Activated T-cell treated with anti-CD3 and anti-CD28 coated beads, Interleukin-2, amount 50 U/mL, for 4 hours (primary cell): ENCODE results near the gene CD177. TPM values are rescaled to one million over a fixed set of nuclear protein-coding genes. Genes with fewer than 3 reads are reported as not detected.
"Not testable (repeated sequence)": the region's sequence is repeated elsewhere in the genome, so short reads cannot be mapped to it uniquely, and the experiment has no call there.

Experiments used
- ATAC-seq, 2 donors: fragments of 200-7000 bp; cut with Tn5 transposase; one replicate each; pipeline ENCODE4 v1.10.0; 2021
- DNase-seq: peaks from one replicate; pipeline ENCODE4 v3.0.0-alpha.2; 2020
- H3K27me3 Mint-ChIP-seq: one replicate; pipeline ENCODE4 v1.8.0; 2021; ENCODE audit warnings: low read depth, mixed read lengths
- H3K36me3 Mint-ChIP-seq: one replicate; pipeline ENCODE4 v1.8.0; 2022; ENCODE audit warnings: mixed read lengths; ENCODE audit not compliant: insufficient read depth
- H3K4me1 Mint-ChIP-seq: one replicate; pipeline ENCODE4 v1.8.0; 2021; ENCODE audit warnings: low read depth, mixed read lengths
- H3K4me3 Mint-ChIP-seq: one replicate; pipeline ENCODE4 v1.8.0; 2021; ENCODE audit warnings: mild to moderate bottlenecking, moderate library complexity, mixed read lengths
- H3K9me3 Mint-ChIP-seq: one replicate; pipeline ENCODE4 v1.8.0; 2021; ENCODE audit warnings: mixed read lengths
- total RNA-seq, 3 donors: library from RNA; stranded (reverse); gene quantifications; one replicate each; pipeline ENCODE4 v1.2.1, GENCODE V29; 2021

CD177 gene
- total RNA-seq, 3 donors from 2014 or later, result not detected

DNA sequence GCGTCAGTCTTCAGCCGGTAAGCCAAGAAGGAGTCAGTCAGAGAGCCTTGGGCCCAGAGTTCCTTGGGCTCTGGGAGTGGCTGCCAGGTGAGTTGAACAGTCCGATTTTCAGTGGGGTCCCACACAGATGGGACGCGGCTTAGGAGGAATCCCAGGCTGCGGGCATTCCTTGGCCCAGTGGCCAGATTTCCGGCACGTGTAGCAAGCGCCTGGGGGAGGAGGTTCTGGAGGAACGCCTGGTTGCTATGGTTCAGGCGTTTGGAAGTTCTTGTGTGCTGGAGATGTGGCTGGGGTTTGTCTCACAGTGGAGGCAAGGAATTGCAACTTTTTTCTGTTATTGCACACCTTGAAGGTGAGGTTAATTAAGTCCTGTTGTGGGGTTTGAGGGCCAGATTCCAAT, 26.7 kb upstream of the CD177 start:
- not testable (repeated sequence) for H3K36me3 Mint-ChIP-seq, H3K4me1 Mint-ChIP-seq, ATAC-seq, H3K27me3 Mint-ChIP-seq, H3K9me3 Mint-ChIP-seq, H3K4me3 Mint-ChIP-seq, DNase-seq

DNA sequence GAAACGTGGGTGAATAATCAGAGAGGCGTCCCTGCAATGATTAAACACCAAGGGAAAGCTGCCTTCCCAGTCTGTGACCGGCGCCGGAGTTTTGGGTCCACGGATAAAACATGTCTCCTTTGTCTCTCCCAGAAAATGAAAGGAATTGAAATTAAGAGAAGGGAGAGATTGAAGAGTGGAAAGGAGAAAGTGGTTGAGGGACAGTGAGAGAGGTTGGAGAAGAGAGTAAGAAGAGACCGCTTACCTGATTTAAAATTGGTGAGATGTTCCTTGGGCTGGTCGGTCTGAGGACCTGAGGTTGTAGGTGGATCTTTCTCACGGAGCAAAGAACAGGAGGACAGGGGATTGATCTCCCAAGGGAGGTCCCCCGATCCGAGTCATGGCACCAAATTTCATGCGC, 24.9 kb upstream of the CD177 start:
- H3K36me3 Mint-ChIP-seq, H3K27me3 Mint-ChIP-seq, DNase-seq, H3K4me3 Mint-ChIP-seq, H3K9me3 Mint-ChIP-seq, ATAC-seq, H3K4me1 Mint-ChIP-seq: not testable (repeated sequence)

DNA sequence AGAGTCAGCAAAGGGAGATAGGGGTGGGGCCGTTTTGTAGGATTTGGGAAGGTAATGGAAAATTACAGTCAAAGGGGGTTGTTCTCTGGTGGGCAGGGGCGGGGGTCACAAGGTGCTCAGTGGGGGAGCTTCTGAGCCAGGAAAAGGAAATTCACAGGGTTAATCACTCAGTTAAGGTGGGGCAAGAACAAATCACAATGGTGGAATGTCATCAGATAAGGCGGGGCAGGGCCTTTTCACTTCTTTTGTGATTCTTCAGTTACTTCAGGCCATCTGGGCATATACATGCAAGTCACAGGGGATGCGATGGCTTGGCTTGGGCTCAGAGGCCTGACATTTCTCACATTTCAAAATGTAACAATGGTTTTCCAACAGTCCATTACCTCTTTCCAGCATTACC, 24.4 kb upstream of the CD177 start:
- not testable (repeated sequence) for H3K36me3 Mint-ChIP-seq, H3K4me1 Mint-ChIP-seq, H3K27me3 Mint-ChIP-seq, H3K9me3 Mint-ChIP-seq, H3K4me3 Mint-ChIP-seq, ATAC-seq, DNase-seq

DNA sequence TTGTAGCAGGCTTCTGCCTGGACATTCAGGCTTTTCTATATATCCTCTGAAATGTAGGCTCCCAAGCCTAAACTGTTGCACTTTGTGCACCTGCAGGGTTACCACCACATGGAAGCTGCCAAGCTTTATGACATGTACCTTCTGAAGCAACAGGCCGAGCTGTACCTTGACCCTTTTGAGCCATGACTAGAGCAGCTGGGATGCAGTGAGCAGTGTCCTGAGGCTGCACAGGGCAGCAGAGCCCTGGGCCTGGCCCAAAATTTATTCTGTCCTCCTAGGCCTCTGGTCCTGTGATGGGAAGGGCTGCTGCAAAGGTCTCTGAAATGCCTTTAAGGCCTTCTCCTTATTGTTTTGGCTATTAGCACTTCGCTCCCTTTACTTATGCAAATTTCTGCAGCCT, 23.5 kb upstream of the CD177 start:
- ATAC-seq (no peak), DNase-seq (no peak)
- Mint-ChIP-seq H3K27me3 (peaks cover 3% of the 10 kb centered on the region), H3K4me1 (no peaks in the 10 kb centered on the region), H3K9me3 (no peaks in the 10 kb centered on the region), H3K4me3 (no peak overlapping the region), H3K36me3 (no peaks in the 10 kb centered on the region)

DNA sequence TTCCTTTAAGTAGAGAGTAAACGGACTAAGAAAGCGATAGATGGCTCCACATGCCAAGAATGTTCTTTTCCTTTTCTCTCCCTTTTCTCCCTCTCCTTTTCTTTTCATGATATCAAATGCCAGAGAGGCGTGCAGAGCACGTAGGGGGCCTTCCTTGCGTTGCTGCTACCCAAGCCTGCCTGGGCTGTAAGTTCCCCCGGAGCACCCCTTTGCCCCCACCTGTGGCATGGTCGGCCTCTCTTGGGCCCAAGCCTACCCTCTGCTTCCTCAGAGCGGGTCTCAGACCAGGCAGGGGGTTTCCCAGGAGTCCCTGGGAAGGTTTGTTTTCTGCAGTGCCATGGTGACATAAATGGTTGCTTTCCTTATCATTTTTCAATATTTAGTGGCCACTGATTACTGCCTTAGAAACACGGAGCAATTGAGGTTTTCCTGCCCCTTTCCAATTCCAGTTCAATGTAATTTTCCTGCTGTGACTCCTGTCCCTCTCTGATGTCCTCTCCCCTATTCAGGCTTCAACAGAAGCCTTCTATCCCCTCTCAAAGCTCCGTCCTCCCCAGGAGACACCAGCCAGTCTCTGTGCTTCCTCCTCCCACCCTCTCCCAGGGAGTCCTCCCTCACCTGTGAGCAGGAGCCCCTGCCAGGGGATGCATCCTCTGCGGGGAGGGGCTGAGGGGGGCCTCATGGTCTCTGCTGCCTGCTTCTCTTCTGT, 22.6 kb upstream of the CD177 start:
- no peak for ATAC-seq
- Mint-ChIP-seq H3K36me3 (no peaks in the 10 kb centered on the region), H3K4me1 (no peaks in the 10 kb centered on the region), H3K9me3 (no peaks in the 10 kb centered on the region), H3K4me3 (no peak overlapping the region), H3K27me3 (peaks cover 3% of the 10 kb centered on the region)
- no peak for DNase-seq

DNA sequence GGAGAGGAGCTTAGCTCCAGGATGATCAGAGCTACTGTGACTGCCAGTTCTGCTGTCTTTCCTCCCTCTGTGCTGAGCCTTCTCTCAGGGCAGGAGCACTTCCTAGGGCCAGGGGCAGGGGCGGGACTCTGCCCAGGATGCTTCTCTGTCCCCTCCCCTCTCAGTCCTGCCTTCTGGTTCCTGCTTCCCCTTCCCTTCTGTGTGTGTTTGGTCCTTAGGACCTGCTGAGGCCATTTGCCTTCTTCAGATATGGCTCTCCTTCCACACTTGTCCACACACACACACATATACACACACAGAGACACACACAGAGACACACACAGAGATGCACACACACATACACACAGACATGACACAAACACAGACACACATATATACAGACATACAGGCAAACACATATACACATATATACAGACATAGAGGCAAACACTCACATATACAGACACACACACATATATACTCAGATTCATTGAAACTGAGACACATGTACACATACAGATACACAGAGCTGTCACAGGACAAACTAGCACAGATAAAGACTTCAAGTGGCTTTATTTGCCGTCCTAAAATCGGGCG, 22.0 kb upstream of the CD177 start:
- Mint-ChIP-seq H3K4me1 (no peaks in the 10 kb centered on the region), H3K9me3 (no peaks in the 10 kb centered on the region), H3K36me3 (no peaks in the 10 kb centered on the region), H3K27me3 (peaks cover 3% of the 10 kb centered on the region), H3K4me3 (no peak overlapping the region)
- DNase-seq, result no peak
- ATAC-seq, result no peak

DNA sequence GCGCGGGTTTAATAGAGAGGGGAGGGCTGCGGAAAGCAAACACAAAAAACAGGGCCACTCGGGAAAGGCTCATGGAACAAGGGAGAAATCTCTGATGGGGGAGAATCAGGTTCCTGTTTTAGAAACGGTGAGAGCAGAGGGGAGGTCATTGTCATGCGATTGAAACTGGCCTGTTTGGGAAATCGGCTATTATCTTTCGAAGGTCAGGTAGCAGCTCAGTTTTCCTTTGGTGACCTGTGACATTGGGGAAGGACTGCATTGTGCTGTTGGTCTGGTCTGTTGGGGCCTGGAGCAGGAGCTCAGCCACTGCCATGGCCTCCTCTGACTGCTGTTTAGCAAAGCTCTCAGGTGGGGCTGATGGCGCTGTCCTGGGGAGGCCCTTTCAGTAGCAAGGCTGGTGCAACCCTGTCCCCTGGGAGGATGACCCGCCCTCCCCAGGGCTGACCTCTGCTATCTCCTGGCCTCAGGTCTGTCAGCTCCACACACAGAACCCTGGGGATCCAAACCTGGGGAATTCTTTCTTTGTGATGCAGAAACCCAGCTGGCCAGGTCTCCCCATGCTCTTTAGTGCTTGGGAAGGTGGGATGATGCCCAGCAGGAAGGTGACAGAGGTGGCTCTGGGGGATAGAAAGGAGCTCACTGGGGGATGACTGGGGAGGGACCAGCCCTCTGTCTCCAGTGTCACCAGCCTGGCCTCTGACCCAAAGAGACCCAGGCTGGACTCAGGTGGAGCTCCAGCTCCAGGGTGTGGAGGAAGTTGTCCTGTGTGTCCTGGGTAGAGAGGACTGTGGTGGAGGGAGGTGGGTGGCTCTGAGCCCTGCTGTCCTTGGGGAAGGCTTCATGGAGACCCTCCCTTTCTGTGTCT, 21.2 kb upstream of the CD177 start:
- no peaks in the 10 kb centered on the region for H3K4me1 Mint-ChIP-seq
- H3K27me3 Mint-ChIP-seq, result peaks cover 3% of the 10 kb centered on the region
- no peak for DNase-seq
- no peak for ATAC-seq
- no peak overlapping the region for H3K4me3 Mint-ChIP-seq
- H3K36me3 Mint-ChIP-seq, result no peaks in the 10 kb centered on the region
- H3K9me3 Mint-ChIP-seq, result no peaks in the 10 kb centered on the region

DNA sequence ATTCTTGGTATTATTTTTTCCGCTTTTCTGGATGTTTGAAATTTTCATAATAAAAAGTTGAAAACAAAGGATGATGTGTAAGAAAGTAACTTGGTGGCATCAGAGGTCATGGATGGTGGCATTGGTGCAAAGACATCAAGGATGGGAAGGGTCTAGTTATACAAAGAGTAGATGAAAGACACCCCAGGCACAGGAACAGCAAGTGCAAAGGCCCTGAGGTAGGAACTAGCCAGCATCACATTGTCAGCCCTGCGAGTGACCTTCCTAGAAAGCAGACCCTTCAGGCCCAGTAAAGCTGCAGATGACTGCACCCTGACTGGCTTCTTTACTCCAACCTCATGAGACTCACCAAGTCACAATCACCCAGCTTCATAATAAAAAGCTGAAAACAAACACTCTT, 17.0 kb upstream of the CD177 start:
- not testable (repeated sequence) for H3K9me3 Mint-ChIP-seq, H3K4me3 Mint-ChIP-seq, DNase-seq, H3K4me1 Mint-ChIP-seq, H3K36me3 Mint-ChIP-seq, ATAC-seq
- H3K27me3 Mint-ChIP-seq, result peaks cover 20% of the 10 kb centered on the region

DNA sequence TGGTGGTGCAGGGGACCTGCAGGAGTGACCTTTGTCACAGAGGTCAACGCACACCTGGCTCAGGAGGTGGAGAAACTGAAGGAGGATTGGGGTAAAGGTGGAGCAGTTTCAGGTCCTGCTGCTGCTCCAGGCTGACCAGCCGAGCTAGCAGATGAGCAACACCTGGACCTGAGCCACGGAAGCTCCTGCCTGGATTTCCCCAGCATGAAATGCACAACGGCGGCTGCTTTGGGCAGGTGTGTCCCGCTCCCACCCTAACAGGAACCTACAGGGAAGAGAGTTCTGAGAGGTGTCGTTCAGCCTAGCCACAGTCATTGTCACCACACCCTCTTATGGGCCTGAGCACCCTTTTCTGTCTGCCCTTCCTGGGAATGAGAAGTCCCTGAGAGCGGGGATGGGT, 15.7 kb upstream of the CD177 start:
- no peaks in the 10 kb centered on the region for H3K36me3 Mint-ChIP-seq
- no peak overlapping the region for H3K4me3 Mint-ChIP-seq
- H3K9me3 Mint-ChIP-seq, result no peaks in the 10 kb centered on the region
- DNase-seq, result no peak
- peaks cover 28% of the 10 kb centered on the region for H3K27me3 Mint-ChIP-seq
- no peaks in the 10 kb centered on the region for H3K4me1 Mint-ChIP-seq
- no peak for ATAC-seq

DNA sequence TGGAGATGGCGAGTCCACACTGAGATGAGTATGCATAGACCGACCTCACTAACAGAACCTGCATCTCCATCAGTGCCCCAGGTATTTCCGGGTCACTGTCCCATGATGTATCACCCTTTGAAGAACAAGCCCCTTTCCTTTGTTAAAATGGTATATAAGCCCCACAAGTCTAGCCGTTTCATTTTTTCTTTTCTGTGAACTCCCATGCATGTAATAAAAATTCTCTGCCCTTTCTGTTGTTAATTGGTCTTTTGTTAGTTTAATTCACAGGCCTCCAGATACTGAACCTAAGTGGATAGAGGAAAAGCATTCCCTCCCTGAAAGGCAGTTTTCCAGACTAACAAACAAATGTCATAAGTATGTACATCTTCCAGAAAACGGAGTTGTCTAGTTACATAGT, 15.0 kb upstream of the CD177 start:
- no peaks in the 10 kb centered on the region for H3K4me1 Mint-ChIP-seq
- DNase-seq (no peak), ATAC-seq (no peak)
- H3K36me3 Mint-ChIP-seq, result no peaks in the 10 kb centered on the region
- H3K27me3 Mint-ChIP-seq, result peaks cover 33% of the 10 kb centered on the region
- H3K9me3 Mint-ChIP-seq, result no peaks in the 10 kb centered on the region
- no peak overlapping the region for H3K4me3 Mint-ChIP-seq

DNA sequence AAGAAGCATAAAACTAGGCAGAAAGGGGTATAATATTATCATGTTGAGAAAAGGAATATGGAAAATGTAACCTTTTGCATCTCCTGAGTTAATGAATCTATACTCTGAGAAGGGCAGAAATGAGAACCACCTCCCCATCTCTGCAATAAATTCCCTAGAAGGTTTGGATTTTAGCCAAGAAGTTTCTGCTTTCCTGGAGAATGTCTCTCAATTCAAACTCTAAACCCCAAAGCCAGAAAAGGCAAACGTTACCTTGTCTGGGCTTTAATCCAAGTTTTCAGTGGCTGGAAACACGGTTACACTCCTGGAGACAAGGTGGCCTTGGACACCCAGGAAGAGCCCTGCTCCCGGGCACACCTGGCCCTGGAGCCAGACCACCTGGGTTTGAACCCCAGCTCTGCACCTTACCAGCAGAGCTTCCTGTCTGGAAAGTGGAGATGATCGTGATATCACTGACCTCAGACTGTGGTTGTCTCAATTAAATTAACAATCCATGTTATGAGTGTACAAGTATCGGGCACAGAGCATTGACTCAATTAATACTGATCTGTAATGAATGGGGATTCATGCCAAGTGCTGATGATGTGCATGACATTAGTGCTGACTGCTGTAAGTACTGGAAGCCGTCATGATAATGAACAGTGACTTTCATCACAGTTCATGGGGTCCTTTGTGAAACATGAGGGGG, 14.1 kb upstream of the CD177 start:
- H3K4me3 Mint-ChIP-seq, H3K4me1 Mint-ChIP-seq, ATAC-seq, DNase-seq, H3K36me3 Mint-ChIP-seq, H3K9me3 Mint-ChIP-seq: not testable (repeated sequence)
- H3K27me3 Mint-ChIP-seq, result peaks cover 34% of the 10 kb centered on the region

DNA sequence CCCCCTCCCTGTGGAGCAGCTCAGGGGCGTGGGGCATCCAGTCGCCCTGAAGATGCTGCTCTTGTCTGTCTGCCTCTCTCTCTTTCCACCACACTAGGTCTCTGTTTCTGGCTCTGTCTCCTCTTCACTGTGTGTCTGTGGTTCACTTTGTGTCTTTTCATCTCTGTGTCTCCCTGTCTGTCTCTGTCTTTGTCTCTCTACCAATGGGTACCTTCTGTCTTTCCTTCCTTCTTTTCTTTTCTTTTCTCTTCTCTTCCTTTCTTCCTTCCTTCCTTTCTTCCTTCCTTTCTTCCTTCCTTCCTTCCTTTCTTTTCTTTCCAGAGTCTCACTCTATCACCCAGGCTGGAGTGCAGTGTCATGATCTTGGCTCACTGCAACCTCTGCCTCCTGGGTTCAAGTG, 13.4 kb upstream of the CD177 start:
- not testable (repeated sequence) for DNase-seq, ATAC-seq, H3K36me3 Mint-ChIP-seq, H3K4me3 Mint-ChIP-seq, H3K4me1 Mint-ChIP-seq, H3K9me3 Mint-ChIP-seq
- H3K27me3 Mint-ChIP-seq, result peaks cover 34% of the 10 kb centered on the region

DNA sequence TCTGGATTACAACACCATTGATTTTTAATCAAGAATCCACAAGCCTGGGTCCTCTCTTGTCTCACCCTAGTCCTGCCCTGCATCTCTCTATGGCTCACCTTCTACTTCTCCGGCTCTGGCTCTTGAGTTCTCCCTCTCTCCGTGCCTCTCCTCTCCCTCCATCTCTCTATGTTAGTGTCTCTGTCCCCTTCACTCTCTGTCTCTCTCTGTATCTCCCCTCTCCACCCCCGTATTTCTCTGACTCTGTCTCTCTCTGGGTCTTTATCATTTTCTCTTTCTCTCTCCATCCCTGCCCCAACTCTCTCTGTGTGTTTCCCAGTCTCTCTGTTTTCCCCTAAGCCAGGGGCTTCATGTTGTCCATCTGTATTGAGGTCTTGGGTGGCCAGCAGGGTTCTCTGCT, 12.4 kb upstream of the CD177 start:
- H3K4me1 Mint-ChIP-seq, H3K4me3 Mint-ChIP-seq, H3K9me3 Mint-ChIP-seq, ATAC-seq, H3K36me3 Mint-ChIP-seq, DNase-seq: not testable (repeated sequence)
- peaks cover 34% of the 10 kb centered on the region for H3K27me3 Mint-ChIP-seq

DNA sequence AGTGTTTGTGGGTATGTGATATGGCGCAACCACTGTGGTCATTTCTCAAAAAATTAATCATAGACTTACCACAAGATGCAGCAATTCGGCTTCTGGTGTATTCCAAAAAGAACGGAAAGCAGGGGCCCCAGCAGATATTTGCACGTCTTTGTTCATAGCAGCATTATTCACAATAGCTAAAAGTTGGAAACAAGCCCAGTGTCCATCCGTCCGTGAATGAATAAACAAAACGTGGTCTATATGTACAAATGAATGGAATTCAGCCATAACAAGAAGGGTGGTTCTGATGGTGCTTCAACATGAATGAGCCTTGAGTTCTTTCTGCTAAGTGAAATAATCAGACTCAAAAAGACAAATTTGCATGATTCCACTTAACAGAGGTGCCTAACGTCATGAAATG, 11.4 kb upstream of the CD177 start:
- not testable (repeated sequence) for ATAC-seq, H3K36me3 Mint-ChIP-seq, H3K9me3 Mint-ChIP-seq, H3K4me1 Mint-ChIP-seq, H3K4me3 Mint-ChIP-seq, DNase-seq
- H3K27me3 Mint-ChIP-seq, result peaks cover 34% of the 10 kb centered on the region
